ENCODE measurements around the gene CHRNB4.

GRCh38 chr15:78619022-78619950, 21.7 kb downstream of the CHRNB4 start:
- no peak for TF ChIP-seq CTCF (IDR thresholded peaks at IDR 0.05)
- no peak for TF ChIP-seq ZFX (IDR thresholded peaks at IDR 0.05; ENCODE audit: borderline replicate concordance)
